OCI-LY1 (cell line): ENCODE results near the gene IVD.

Experiments used
- H2AFZ ChIP-seq: fragments of 200-600 bp; sonication (generic), shearing (Covaris generic); 2 replicates; pipeline ENCODE4 v1.6.0; 2014; ENCODE audit warnings: antibody characterized with exemption, mild to moderate bottlenecking, low read length
- H3F3A ChIP-seq: fragments of 200-600 bp; sonication (generic), shearing (Covaris generic); 2 replicates; pipeline ENCODE4 v1.6.0; 2014; ENCODE audit warnings: mild to moderate bottlenecking, antibody characterized with exemption, low read length, moderate library complexity; ENCODE audit not compliant: insufficient read depth
- H3K27ac ChIP-seq: fragments of 200-600 bp; sonication (generic); 2 replicates; pipeline ENCODE4 v1.5.1; 2014; ENCODE audit warnings: low read length, mixed run types, mild to moderate bottlenecking, low read depth; ENCODE audit not compliant: poor library complexity, severe bottlenecking
- H3K27me3 ChIP-seq: fragments of 200-600 bp; sonication (generic); 2 replicates; pipeline ENCODE4 v1.6.0; 2014; ENCODE audit warnings: antibody characterized with exemption, mild to moderate bottlenecking, low read length, moderate library complexity; ENCODE audit not compliant: insufficient read depth
- H3K36me3 ChIP-seq: fragments of 200-600 bp; sonication (generic); 2 replicates; pipeline ENCODE4 v1.6.1; 2014; ENCODE audit warnings: mild to moderate bottlenecking, antibody characterized with exemption, low read length, moderate library complexity, mixed read lengths; ENCODE audit not compliant: insufficient read depth
- H3K4me1 ChIP-seq: fragments of 200-600 bp; sonication (generic); 2 replicates; pipeline ENCODE4 v1.5.1; 2014; ENCODE audit warnings: mild to moderate bottlenecking, low read length, moderate library complexity; ENCODE audit not compliant: insufficient read depth, severe bottlenecking
- H3K4me2 ChIP-seq: fragments of 200-600 bp; sonication (generic), shearing (Covaris generic); 2 replicates; pipeline ENCODE4 v1.6.1; 2014; ENCODE audit warnings: low read length
- H3K4me3 ChIP-seq: fragments of 200-600 bp; sonication (generic); 2 replicates; pipeline ENCODE4 v1.5.1; 2014; ENCODE audit warnings: low read length, low read depth, mild to moderate bottlenecking, mixed read lengths; ENCODE audit not compliant: poor library complexity, severe bottlenecking
- H3K79me2 ChIP-seq: fragments of 200-600 bp; shearing (Covaris generic); 2 replicates; pipeline ENCODE4 v1.6.1; 2016; ENCODE audit warnings: mixed run types, low read length, mixed read lengths; ENCODE audit not compliant: insufficient read depth
- H3K9ac ChIP-seq: fragments of 200-600 bp; sonication (generic), shearing (Covaris generic); 2 replicates; pipeline ENCODE4 v1.6.1; 2014; ENCODE audit warnings: mild to moderate bottlenecking, low read length, mixed read lengths
- H3K9me2 ChIP-seq: fragments of 200-600 bp; sonication (generic), shearing (Covaris generic); 2 replicates; pipeline ENCODE4 v1.6.1; 2014; ENCODE audit warnings: low read depth, mild to moderate bottlenecking, low read length, mixed read lengths
- H3K9me3 ChIP-seq: fragments of 200-600 bp; shearing (Covaris generic); 2 replicates; pipeline ENCODE4 v1.6.1; 2014; ENCODE audit warnings: low read length, mixed read lengths
- H4K20me1 ChIP-seq: fragments of 200-600 bp; sonication (generic), shearing (Covaris generic); 2 replicates; pipeline ENCODE4 v1.6.0; 2016; ENCODE audit warnings: mild to moderate bottlenecking, low read length; ENCODE audit not compliant: insufficient read depth
- EZH2 ChIP-seq: fragments of 200-600 bp; sonication (generic), shearing (Covaris generic); IDR thresholded peaks from 2 replicates; pipeline ENCODE4 v1.8.0; 2017; ENCODE audit warnings: borderline replicate concordance, mixed run types, mild to moderate bottlenecking, antibody characterized with exemption, low read length, moderate library complexity, mixed read lengths
- TF ChIP-seq, protein P1 (sequence below): fragments of 200-600 bp; sonication (generic), shearing (Covaris generic); IDR thresholded peaks from 2 replicates; pipeline ENCODE4 v1.5.1; 2017; ENCODE audit warnings: mild to moderate bottlenecking, antibody characterized with exemption, low read length, moderate library complexity, mixed read lengths

IVD gene

DNA sequence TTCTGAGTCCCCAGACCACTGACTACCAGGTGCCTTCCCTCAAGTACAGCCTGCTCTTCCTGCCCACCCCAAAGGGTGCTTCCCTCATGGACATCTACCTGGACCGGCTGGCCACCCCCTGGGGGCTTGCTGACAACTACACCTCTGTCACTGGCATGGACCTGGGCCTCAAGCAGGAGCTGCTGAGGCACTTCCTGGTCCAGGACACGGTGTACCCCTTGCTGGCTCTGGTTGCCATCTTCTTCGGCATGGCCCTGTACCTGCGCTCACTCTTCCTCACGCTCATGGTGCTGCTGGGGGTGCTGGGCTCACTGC lies 38.3 kb upstream of the IVD start:
- Histone ChIP-seq H3K36me3 (no peaks in the 10 kb centered on the region), H3F3A (no peaks in the 10 kb centered on the region), H3K27me3 (0 out of 2 replicates have a peak, but pooled peaks cover 9% of the 10 kb centered on the region), H3K4me2 (peak overlapping the region; percentile 93), H3K9me3 (no peaks in the 10 kb centered on the region), H3K9me2 (no peaks in the 10 kb centered on the region), H3K79me2 (no peaks in the 10 kb centered on the region), H3K9ac (peak overlapping the region; percentile 71), H3K4me1 (peaks cover 13% of the 10 kb centered on the region), H4K20me1 (no peaks in the 10 kb centered on the region), H3K27ac (peak overlapping the region; percentile 35), H3K4me3 (peak overlapping the region; percentile 64), H2AFZ (peak overlapping the region; percentile 91; the same call in 1 of the 2 replicates)
- TF ChIP-seq, protein P1, sequence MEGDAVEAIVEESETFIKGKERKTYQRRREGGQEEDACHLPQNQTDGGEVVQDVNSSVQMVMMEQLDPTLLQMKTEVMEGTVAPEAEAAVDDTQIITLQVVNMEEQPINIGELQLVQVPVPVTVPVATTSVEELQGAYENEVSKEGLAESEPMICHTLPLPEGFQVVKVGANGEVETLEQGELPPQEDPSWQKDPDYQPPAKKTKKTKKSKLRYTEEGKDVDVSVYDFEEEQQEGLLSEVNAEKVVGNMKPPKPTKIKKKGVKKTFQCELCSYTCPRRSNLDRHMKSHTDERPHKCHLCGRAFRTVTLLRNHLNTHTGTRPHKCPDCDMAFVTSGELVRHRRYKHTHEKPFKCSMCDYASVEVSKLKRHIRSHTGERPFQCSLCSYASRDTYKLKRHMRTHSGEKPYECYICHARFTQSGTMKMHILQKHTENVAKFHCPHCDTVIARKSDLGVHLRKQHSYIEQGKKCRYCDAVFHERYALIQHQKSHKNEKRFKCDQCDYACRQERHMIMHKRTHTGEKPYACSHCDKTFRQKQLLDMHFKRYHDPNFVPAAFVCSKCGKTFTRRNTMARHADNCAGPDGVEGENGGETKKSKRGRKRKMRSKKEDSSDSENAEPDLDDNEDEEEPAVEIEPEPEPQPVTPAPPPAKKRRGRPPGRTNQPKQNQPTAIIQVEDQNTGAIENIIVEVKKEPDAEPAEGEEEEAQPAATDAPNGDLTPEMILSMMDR: no peak
- no peak for TF ChIP-seq EZH2

DNA sequence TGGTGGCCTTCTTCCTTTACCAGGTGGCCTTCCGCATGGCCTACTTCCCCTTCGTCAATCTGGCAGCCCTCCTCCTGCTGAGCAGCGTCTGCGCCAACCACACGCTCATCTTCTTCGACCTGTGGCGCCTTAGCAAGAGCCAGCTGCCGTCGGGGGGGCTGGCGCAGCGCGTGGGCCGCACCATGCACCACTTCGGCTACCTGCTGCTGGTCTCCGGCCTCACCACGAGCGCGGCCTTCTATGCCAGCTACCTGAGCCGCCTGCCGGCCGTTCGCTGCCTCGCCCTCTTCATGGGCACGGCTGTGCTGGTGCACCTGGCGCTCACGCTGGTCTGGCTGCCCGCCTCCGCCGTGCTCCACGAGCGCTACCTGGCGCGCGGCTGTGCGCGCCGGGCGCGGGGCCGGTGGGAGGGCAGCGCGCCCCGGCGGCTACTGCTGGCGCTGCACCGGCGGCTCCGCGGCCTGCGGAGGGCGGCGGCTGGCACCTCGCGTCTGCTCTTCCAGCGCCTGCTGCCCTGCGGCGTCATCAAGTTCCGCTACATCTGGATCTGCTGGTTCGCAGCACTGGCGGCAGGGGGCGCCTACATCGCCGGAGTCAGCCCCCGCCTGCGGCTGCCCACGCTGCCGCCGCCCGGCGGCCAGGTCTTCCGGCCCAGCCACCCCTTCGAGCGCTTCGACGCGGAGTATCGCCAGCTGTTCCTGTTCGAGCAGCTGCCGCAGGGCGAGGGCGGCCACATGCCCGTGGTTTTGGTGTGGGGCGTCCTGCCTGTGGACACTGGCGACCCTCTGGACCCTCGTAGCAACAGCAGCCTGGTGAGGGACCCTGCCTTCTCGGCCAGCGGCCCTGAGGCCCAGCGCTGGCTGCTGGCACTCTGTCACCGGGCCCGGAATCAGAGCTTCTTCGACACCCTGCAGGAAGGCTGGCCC lies 37.6 kb upstream of the IVD start:
- Histone ChIP-seq H3K9me3 (no peaks in the 10 kb centered on the region), H3K36me3 (no peaks in the 10 kb centered on the region), H3K27me3 (0 out of 2 replicates have a peak, but pooled peaks cover 9% of the 10 kb centered on the region), H3K4me3 (peak overlapping the region; percentile 64), H3K9ac (peak overlapping the region; percentile 71), H3K4me2 (peak overlapping the region; percentile 93), H4K20me1 (no peaks in the 10 kb centered on the region), H3K4me1 (peaks cover 13% of the 10 kb centered on the region), H3K9me2 (no peaks in the 10 kb centered on the region), H3F3A (no peaks in the 10 kb centered on the region), H3K79me2 (no peaks in the 10 kb centered on the region), H3K27ac (peak overlapping the region; percentile 35), H2AFZ (peak overlapping the region; percentile 91; the same call in 1 of the 2 replicates)
- no peak for TF ChIP-seq EZH2
- TF ChIP-seq, protein P1: peak; percentile 64

DNA sequence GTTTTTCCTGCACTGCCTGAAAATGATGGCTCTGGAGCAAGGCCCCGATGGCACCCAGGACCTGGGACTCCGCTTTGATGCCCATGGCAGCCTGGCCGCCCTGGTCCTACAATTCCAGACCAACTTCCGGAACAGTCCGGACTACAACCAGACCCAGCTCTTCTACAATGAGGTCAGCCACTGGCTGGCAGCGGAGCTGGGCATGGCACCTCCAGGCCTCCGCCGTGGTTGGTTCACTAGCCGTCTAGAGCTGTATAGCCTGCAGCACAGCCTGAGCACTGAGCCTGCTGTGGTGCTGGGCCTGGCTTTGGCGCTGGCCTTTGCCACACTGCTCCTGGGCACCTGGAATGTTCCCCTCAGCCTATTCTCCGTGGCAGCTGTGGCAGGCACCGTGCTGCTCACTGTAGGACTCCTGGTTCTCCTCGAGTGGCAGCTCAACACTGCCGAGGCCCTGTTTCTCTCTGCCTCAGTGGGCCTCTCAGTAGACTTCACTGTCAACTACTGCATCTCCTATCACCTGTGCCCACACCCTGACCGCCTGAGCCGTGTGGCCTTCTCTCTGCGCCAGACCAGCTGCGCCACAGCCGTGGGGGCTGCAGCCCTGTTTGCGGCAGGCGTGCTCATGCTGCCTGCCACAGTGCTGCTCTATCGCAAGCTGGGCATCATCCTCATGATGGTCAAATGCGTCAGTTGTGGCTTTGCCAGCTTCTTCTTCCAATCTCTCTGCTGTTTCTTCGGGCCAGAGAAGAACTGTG lies 36.7 kb upstream of the IVD start:
- no peak overlapping the region for H3K27ac ChIP-seq

More for the DNA sequence above, 36.7 kb upstream of the IVD start:
- Histone ChIP-seq H4K20me1 (no peaks in the 10 kb centered on the region), H3K27me3 (0 out of 2 replicates have a peak, but pooled peaks cover 9% of the 10 kb centered on the region), H3K4me3 (no peak overlapping the region), H3K9me3 (no peaks in the 10 kb centered on the region), H3K9me2 (no peaks in the 10 kb centered on the region), H2AFZ (no peak overlapping the region), H3K4me2 (no peak overlapping the region), H3K4me1 (peaks cover 13% of the 10 kb centered on the region), H3K9ac (no peak overlapping the region), H3F3A (no peaks in the 10 kb centered on the region), H3K79me2 (no peaks in the 10 kb centered on the region), H3K36me3 (no peaks in the 10 kb centered on the region)
- TF ChIP-seq EZH2: no peak
- TF ChIP-seq, protein P1: no peak
